ENCODE data around the gene TP53I13. TPM values are rescaled to one million over a fixed set of nuclear protein-coding genes. Genes with fewer than 3 reads are reported as not detected.

The TP53I13 gene
- polyA plus RNA-seq, 2 of the 4 experiments (the other 2 are of a cell fraction): 27.5 to 57.8 TPM

DNA sequence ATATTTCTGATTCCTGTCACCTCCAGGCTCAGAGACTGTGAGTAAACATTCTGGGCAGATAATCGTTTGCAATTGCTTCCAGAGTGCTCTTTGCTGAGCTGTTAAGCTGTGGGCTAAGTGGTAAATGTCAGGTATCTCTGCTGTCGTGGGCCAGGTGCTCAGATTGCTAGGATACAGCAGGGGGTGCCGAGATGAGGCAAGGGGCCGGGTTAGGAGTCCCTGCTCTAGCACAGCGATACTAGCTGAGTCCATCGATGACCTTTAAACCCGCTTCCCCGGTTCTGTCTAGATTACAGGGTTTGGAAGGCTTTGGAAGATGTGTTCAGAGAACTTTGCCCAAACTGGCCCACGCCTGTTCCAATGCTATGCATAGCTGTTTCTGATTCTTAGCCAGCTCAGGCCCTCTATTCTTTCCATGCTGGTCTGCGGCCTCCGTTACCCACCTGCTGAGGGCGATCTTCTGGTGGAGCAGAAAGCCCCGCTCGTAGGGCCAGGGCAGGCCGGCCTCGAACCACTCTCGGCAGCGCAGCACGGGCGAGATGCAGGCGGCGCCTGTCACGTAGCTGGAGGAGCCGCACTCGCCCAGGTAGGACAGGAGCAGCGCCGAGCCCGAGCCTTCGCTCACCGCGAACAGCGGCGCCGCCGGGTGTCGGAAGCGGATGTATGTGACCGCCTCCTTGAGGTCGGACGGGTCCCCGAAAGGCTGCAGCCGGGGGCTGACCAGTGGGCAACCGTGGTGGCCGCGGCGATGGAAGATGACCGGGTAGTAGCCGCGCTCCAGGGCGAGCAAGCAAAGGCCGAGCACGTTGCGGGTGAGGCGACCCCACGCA, 2.6 kb upstream of the TP53I13 start (continued):
- TF ChIP-seq, protein P1, sequence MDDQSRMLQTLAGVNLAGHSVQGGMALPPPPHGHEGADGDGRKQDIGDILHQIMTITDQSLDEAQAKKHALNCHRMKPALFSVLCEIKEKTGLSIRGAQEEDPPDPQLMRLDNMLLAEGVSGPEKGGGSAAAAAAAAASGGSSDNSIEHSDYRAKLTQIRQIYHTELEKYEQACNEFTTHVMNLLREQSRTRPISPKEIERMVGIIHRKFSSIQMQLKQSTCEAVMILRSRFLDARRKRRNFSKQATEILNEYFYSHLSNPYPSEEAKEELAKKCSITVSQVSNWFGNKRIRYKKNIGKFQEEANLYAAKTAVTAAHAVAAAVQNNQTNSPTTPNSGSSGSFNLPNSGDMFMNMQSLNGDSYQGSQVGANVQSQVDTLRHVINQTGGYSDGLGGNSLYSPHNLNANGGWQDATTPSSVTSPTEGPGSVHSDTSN (IDR thresholded peaks at IDR 0.05): 0 out of 2 replicates have a peak, but pooled peaks have one; percentile 54
- TF ChIP-seq FOSB (CRISPR knock-in tag; IDR thresholded peaks at IDR 0.05) (no peak), MAZ (IDR thresholded peaks at IDR 0.05; ENCODE audit: borderline replicate concordance, low read depth, low read length) (no peak), FOSL2 (IDR thresholded peaks at IDR 0.05) (no peak), FOSL2 (CRISPR knock-in tag; IDR thresholded peaks at IDR 0.05) (no peak), FOXS1 (CRISPR knock-in tag; IDR thresholded peaks at IDR 0.05) (no peak), HOXB5 (CRISPR knock-in tag; IDR thresholded peaks at IDR 0.05) (no peak), PHF8 (IDR thresholded peaks at IDR 0.05; ENCODE audit: borderline replicate concordance, low read depth) (no peak), HDAC2 (IDR thresholded peaks at IDR 0.05) (no peak), NFE2L2 (conservative IDR thresholded peaks at IDR 0.05; ENCODE audit: low read length) (no peak), MYC (IDR thresholded peaks at IDR 0.05; ENCODE audit: borderline replicate concordance, low read length) (no peak), POLR2A (IDR thresholded peaks at IDR 0.05; ENCODE audit: low read length) (peak; percentile 38), RAD21 (conservative IDR thresholded peaks at IDR 0.05 in 1 of 2, IDR thresholded peaks at IDR 0.05 in 1 of 2) (peak; percentile 27 to 29; a peak in 3 of 5 replicates), KDM1A (IDR thresholded peaks at IDR 0.05; ENCODE audit: low read depth) (no peak; the same call in 1 of the 2 replicates), JUNB (IDR thresholded peaks at IDR 0.05) (no peak), ZSCAN20 (CRISPR knock-in tag; IDR thresholded peaks at IDR 0.05) (no peak), CBX2 (IDR thresholded peaks at IDR 0.05; ENCODE audit: borderline replicate concordance, low read depth) (no peak), ZFP36 (IDR thresholded peaks at IDR 0.05; ENCODE audit: borderline replicate concordance, partially characterized antibody) (no peak)
- TF ChIP-seq, protein P2, sequence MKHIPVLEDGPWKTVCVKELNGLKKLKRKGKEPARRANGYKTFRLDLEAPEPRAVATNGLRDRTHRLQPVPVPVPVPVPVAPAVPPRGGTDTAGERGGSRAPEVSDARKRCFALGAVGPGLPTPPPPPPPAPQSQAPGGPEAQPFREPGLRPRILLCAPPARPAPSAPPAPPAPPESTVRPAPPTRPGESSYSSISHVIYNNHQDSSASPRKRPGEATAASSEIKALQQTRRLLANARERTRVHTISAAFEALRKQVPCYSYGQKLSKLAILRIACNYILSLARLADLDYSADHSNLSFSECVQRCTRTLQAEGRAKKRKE (CRISPR knock-in tag; IDR thresholded peaks at IDR 0.05; ENCODE audit: low read depth): no peak
- TF ChIP-seq, protein P3, sequence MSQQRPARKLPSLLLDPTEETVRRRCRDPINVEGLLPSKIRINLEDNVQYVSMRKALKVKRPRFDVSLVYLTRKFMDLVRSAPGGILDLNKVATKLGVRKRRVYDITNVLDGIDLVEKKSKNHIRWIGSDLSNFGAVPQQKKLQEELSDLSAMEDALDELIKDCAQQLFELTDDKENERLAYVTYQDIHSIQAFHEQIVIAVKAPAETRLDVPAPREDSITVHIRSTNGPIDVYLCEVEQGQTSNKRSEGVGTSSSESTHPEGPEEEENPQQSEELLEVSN (IDR thresholded peaks at IDR 0.05; ENCODE audit: borderline replicate concordance, low read depth): peak; percentile 62; the same call in 1 of the 2 replicates
- TF ChIP-seq, protein P4, sequence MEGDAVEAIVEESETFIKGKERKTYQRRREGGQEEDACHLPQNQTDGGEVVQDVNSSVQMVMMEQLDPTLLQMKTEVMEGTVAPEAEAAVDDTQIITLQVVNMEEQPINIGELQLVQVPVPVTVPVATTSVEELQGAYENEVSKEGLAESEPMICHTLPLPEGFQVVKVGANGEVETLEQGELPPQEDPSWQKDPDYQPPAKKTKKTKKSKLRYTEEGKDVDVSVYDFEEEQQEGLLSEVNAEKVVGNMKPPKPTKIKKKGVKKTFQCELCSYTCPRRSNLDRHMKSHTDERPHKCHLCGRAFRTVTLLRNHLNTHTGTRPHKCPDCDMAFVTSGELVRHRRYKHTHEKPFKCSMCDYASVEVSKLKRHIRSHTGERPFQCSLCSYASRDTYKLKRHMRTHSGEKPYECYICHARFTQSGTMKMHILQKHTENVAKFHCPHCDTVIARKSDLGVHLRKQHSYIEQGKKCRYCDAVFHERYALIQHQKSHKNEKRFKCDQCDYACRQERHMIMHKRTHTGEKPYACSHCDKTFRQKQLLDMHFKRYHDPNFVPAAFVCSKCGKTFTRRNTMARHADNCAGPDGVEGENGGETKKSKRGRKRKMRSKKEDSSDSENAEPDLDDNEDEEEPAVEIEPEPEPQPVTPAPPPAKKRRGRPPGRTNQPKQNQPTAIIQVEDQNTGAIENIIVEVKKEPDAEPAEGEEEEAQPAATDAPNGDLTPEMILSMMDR (IDR thresholded peaks at IDR 0.05): peak; percentile 46; the same call in 2 of the 3 replicates
- TF ChIP-seq, protein P5, sequence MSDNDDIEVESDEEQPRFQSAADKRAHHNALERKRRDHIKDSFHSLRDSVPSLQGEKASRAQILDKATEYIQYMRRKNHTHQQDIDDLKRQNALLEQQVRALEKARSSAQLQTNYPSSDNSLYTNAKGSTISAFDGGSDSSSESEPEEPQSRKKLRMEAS (IDR thresholded peaks at IDR 0.05): peak; percentile 71
- TF ChIP-seq, protein P6, sequence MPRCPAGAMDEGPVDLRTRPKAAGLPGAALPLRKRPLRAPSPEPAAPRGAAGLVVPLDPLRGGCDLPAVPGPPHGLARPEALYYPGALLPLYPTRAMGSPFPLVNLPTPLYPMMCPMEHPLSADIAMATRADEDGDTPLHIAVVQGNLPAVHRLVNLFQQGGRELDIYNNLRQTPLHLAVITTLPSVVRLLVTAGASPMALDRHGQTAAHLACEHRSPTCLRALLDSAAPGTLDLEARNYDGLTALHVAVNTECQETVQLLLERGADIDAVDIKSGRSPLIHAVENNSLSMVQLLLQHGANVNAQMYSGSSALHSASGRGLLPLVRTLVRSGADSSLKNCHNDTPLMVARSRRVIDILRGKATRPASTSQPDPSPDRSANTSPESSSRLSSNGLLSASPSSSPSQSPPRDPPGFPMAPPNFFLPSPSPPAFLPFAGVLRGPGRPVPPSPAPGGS (IDR thresholded peaks at IDR 0.05): no peak
- TF ChIP-seq, protein P7, sequence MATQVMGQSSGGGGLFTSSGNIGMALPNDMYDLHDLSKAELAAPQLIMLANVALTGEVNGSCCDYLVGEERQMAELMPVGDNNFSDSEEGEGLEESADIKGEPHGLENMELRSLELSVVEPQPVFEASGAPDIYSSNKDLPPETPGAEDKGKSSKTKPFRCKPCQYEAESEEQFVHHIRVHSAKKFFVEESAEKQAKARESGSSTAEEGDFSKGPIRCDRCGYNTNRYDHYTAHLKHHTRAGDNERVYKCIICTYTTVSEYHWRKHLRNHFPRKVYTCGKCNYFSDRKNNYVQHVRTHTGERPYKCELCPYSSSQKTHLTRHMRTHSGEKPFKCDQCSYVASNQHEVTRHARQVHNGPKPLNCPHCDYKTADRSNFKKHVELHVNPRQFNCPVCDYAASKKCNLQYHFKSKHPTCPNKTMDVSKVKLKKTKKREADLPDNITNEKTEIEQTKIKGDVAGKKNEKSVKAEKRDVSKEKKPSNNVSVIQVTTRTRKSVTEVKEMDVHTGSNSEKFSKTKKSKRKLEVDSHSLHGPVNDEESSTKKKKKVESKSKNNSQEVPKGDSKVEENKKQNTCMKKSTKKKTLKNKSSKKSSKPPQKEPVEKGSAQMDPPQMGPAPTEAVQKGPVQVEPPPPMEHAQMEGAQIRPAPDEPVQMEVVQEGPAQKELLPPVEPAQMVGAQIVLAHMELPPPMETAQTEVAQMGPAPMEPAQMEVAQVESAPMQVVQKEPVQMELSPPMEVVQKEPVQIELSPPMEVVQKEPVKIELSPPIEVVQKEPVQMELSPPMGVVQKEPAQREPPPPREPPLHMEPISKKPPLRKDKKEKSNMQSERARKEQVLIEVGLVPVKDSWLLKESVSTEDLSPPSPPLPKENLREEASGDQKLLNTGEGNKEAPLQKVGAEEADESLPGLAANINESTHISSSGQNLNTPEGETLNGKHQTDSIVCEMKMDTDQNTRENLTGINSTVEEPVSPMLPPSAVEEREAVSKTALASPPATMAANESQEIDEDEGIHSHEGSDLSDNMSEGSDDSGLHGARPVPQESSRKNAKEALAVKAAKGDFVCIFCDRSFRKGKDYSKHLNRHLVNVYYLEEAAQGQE (IDR thresholded peaks at IDR 0.05): no peak
- TF ChIP-seq, protein P8, sequence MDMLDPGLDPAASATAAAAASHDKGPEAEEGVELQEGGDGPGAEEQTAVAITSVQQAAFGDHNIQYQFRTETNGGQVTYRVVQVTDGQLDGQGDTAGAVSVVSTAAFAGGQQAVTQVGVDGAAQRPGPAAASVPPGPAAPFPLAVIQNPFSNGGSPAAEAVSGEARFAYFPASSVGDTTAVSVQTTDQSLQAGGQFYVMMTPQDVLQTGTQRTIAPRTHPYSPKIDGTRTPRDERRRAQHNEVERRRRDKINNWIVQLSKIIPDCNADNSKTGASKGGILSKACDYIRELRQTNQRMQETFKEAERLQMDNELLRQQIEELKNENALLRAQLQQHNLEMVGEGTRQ (IDR thresholded peaks at IDR 0.05): no peak

Data from A549 (cell line).